Measurements from ENCODE around the gene DAAM2.

The DAAM2 gene

GRCh38 chr6:39792540-39793450 is 619 bp downstream of the DAAM2 start:
- H3K27me3 ChIP-seq (ENCODE audit: control insufficient read depth, insufficient read depth, low read length): peaks cover 18% of the 10 kb centered on the region
- no peaks in the 10 kb centered on the region for H3K4me1 ChIP-seq (ENCODE audit: control insufficient read depth, insufficient read depth, low read length)
- no peaks in the 10 kb centered on the region for H3K9me3 ChIP-seq (ENCODE audit: control insufficient read depth, insufficient read depth, low read length)
- no peak overlapping the region for H3K9ac ChIP-seq (ENCODE audit: low read depth, low read length)
- peak overlapping the region; percentile 35 for H3K4me3 ChIP-seq (ENCODE audit: low read depth, low read length)
- H3K36me3 ChIP-seq (ENCODE audit: control insufficient read depth, insufficient read depth, low read length): no peaks in the 10 kb centered on the region

GRCh38 chr6:39793516-39793915 is 1.3 kb downstream of the DAAM2 start:
- no peaks in the 10 kb centered on the region for H3K36me3 ChIP-seq (ENCODE audit: control insufficient read depth, insufficient read depth, low read length)
- peaks cover 18% of the 10 kb centered on the region for H3K27me3 ChIP-seq (ENCODE audit: control insufficient read depth, insufficient read depth, low read length)
- no peaks in the 10 kb centered on the region for H3K4me1 ChIP-seq (ENCODE audit: control insufficient read depth, insufficient read depth, low read length)
- H3K9ac ChIP-seq (ENCODE audit: low read depth, low read length): no peak overlapping the region
- H3K9me3 ChIP-seq (ENCODE audit: control insufficient read depth, insufficient read depth, low read length): no peaks in the 10 kb centered on the region
- no peak overlapping the region for H3K4me3 ChIP-seq (ENCODE audit: low read depth, low read length)

GRCh38 chr6:39794231-39794630 is 2.1 kb downstream of the DAAM2 start:
- Histone ChIP-seq H3K36me3 (ENCODE audit: control insufficient read depth, insufficient read depth, low read length) (no peaks in the 10 kb centered on the region), H3K4me1 (ENCODE audit: control insufficient read depth, insufficient read depth, low read length) (no peaks in the 10 kb centered on the region), H3K27me3 (ENCODE audit: control insufficient read depth, insufficient read depth, low read length) (peaks cover 18% of the 10 kb centered on the region), H3K9me3 (ENCODE audit: control insufficient read depth, insufficient read depth, low read length) (no peaks in the 10 kb centered on the region), H3K9ac (ENCODE audit: low read depth, low read length) (no peak overlapping the region), H3K4me3 (ENCODE audit: low read depth, low read length) (no peak overlapping the region)

GRCh38 chr6:39797751-39798150 is 5.6 kb downstream of the DAAM2 start:
- H3K9me3 ChIP-seq (ENCODE audit: control insufficient read depth, insufficient read depth, low read length): no peaks in the 10 kb centered on the region
- H3K9ac ChIP-seq (ENCODE audit: low read depth, low read length): no peak overlapping the region
- H3K4me3 ChIP-seq (ENCODE audit: low read depth, low read length): no peak overlapping the region
- peaks cover 15% of the 10 kb centered on the region for H3K27me3 ChIP-seq (ENCODE audit: control insufficient read depth, insufficient read depth, low read length)
- no peaks in the 10 kb centered on the region for H3K36me3 ChIP-seq (ENCODE audit: control insufficient read depth, insufficient read depth, low read length)
- H3K4me1 ChIP-seq (ENCODE audit: control insufficient read depth, insufficient read depth, low read length): no peaks in the 10 kb centered on the region

- Histone ChIP-seq H3K4me3 (ENCODE audit: low read depth, low read length) (no peak overlapping the region), H3K9ac (ENCODE audit: low read depth, low read length) (no peak overlapping the region), H3K27me3 (ENCODE audit: control insufficient read depth, insufficient read depth, low read length) (no peaks in the 10 kb centered on the region), H3K9me3 (ENCODE audit: control insufficient read depth, insufficient read depth, low read length) (no peaks in the 10 kb centered on the region), H3K36me3 (ENCODE audit: control insufficient read depth, insufficient read depth, low read length) (no peaks in the 10 kb centered on the region), H3K4me1 (ENCODE audit: control insufficient read depth, insufficient read depth, low read length) (no peaks in the 10 kb centered on the region)
These were observed 8.2 kb downstream of the DAAM2 start for GRCh38 chr6:39800034-39801032.

- H3K4me3 ChIP-seq (ENCODE audit: low read depth, low read length): no peak overlapping the region
- H3K27me3 ChIP-seq (ENCODE audit: control insufficient read depth, insufficient read depth, low read length): no peaks in the 10 kb centered on the region
- H3K4me1 ChIP-seq (ENCODE audit: control insufficient read depth, insufficient read depth, low read length): no peaks in the 10 kb centered on the region
- H3K9me3 ChIP-seq (ENCODE audit: control insufficient read depth, insufficient read depth, low read length): no peaks in the 10 kb centered on the region
- no peaks in the 10 kb centered on the region for H3K36me3 ChIP-seq (ENCODE audit: control insufficient read depth, insufficient read depth, low read length)
- no peak overlapping the region for H3K9ac ChIP-seq (ENCODE audit: low read depth, low read length)
These were observed 9.5 kb downstream of the DAAM2 start for GRCh38 chr6:39801456-39802251.

- Histone ChIP-seq H3K4me3 (ENCODE audit: low read depth, low read length) (no peak overlapping the region), H3K36me3 (ENCODE audit: control insufficient read depth, insufficient read depth, low read length) (no peaks in the 10 kb centered on the region), H3K9me3 (ENCODE audit: control insufficient read depth, insufficient read depth, low read length) (no peaks in the 10 kb centered on the region), H3K4me1 (ENCODE audit: control insufficient read depth, insufficient read depth, low read length) (peaks cover 4% of the 10 kb centered on the region), H3K9ac (ENCODE audit: low read depth, low read length) (no peak overlapping the region), H3K27me3 (ENCODE audit: control insufficient read depth, insufficient read depth, low read length) (peaks cover under 1% of the 10 kb centered on the region)
These were observed 11.7 kb downstream of the DAAM2 start for GRCh38 chr6:39803872-39804271.

- no peak overlapping the region for H3K9ac ChIP-seq (ENCODE audit: low read depth, low read length)
- H3K9me3 ChIP-seq (ENCODE audit: control insufficient read depth, insufficient read depth, low read length): no peaks in the 10 kb centered on the region
- H3K4me1 ChIP-seq (ENCODE audit: control insufficient read depth, insufficient read depth, low read length): peaks cover 4% of the 10 kb centered on the region
- H3K36me3 ChIP-seq (ENCODE audit: control insufficient read depth, insufficient read depth, low read length): no peaks in the 10 kb centered on the region
- peaks cover 2% of the 10 kb centered on the region for H3K27me3 ChIP-seq (ENCODE audit: control insufficient read depth, insufficient read depth, low read length)
- no peak overlapping the region for H3K4me3 ChIP-seq (ENCODE audit: low read depth, low read length)
These were observed 12.4 kb downstream of the DAAM2 start for GRCh38 chr6:39804466-39805065.

GRCh38 chr6:39806278-39806677 is 14.1 kb downstream of the DAAM2 start:
- Histone ChIP-seq H3K36me3 (ENCODE audit: control insufficient read depth, insufficient read depth, low read length) (no peaks in the 10 kb centered on the region), H3K27me3 (ENCODE audit: control insufficient read depth, insufficient read depth, low read length) (peaks cover 2% of the 10 kb centered on the region), H3K9me3 (ENCODE audit: control insufficient read depth, insufficient read depth, low read length) (no peaks in the 10 kb centered on the region), H3K9ac (ENCODE audit: low read depth, low read length) (no peak overlapping the region), H3K4me3 (ENCODE audit: low read depth, low read length) (no peak overlapping the region), H3K4me1 (ENCODE audit: control insufficient read depth, insufficient read depth, low read length) (peaks cover 4% of the 10 kb centered on the region)

GRCh38 chr6:39808346-39808745 is 16.2 kb downstream of the DAAM2 start:
- H3K4me1 ChIP-seq (ENCODE audit: control insufficient read depth, insufficient read depth, low read length): peaks cover 4% of the 10 kb centered on the region
- peaks cover 2% of the 10 kb centered on the region for H3K27me3 ChIP-seq (ENCODE audit: control insufficient read depth, insufficient read depth, low read length)
- H3K36me3 ChIP-seq (ENCODE audit: control insufficient read depth, insufficient read depth, low read length): no peaks in the 10 kb centered on the region
- H3K9ac ChIP-seq (ENCODE audit: low read depth, low read length): no peak overlapping the region
- no peak overlapping the region for H3K4me3 ChIP-seq (ENCODE audit: low read depth, low read length)
- H3K9me3 ChIP-seq (ENCODE audit: control insufficient read depth, insufficient read depth, low read length): no peaks in the 10 kb centered on the region

- H3K9ac ChIP-seq (ENCODE audit: low read depth, low read length): no peak overlapping the region
- no peak overlapping the region for H3K4me3 ChIP-seq (ENCODE audit: low read depth, low read length)
- no peaks in the 10 kb centered on the region for H3K36me3 ChIP-seq (ENCODE audit: control insufficient read depth, insufficient read depth, low read length)
- H3K27me3 ChIP-seq (ENCODE audit: control insufficient read depth, insufficient read depth, low read length): peaks cover 2% of the 10 kb centered on the region
- H3K4me1 ChIP-seq (ENCODE audit: control insufficient read depth, insufficient read depth, low read length): peaks cover 4% of the 10 kb centered on the region
- no peaks in the 10 kb centered on the region for H3K9me3 ChIP-seq (ENCODE audit: control insufficient read depth, insufficient read depth, low read length)
These were observed 16.8 kb downstream of the DAAM2 start for GRCh38 chr6:39808964-39809363.

Measured in iPS-15b (cell line).